ENCODE results near the gene RPRD2. TPM values are rescaled to one million over a fixed set of nuclear protein-coding genes. Genes with fewer than 3 reads are reported as not detected.
A peak's percentile ranks its signal among the peaks of the same experiment; 100 is the strongest.

Gene RPRD2
- total RNA-seq, 1 experiment from 2014 or later = 10.2 TPM

- DNase-seq (ENCODE audit: low spot score) = no peak
Measured at GRCh38 chr1:150514260-150514659, 150.3 kb downstream of the RPRD2 start.

- no peak for DNase-seq (ENCODE audit: low spot score)
Measured at GRCh38 chr1:150514913-150515327, 151.0 kb downstream of the RPRD2 start.

- peak; percentile 91 for DNase-seq (ENCODE audit: low spot score)
Measured at GRCh38 chr1:150515328-150516049, 151.5 kb downstream of the RPRD2 start, which contains the start of gene FALEC. Gene FALEC (plus strand): TSS chr1:150515752.

- no peak for DNase-seq (ENCODE audit: low spot score)
Measured at GRCh38 chr1:150516050-150516591, 152.2 kb downstream of the RPRD2 start.

DNA sequence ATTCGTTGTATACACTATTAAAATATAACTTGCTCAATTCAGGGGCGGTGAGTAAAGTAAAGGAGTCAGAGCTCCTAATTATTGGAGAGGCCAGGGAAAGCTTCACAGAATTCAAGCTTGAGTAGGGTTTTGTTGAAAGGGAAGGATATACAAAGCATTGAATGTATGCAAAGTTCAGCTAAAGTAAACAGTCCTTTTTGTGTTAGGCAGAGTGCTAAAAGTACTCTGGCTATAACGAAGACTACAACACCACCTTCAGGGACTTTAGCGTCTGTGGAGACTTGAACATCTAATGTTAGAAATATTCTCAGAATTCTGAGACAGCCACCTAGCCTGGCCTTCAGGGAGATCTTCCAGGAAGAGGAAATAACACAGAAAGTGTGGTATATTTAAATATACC lies 152.7 kb downstream of the RPRD2 start:
- no peak for DNase-seq (ENCODE audit: low spot score)

- DNase-seq (ENCODE audit: low spot score) = no peak
Measured at GRCh38 chr1:150521196-150521968, 157.4 kb downstream of the RPRD2 start.

- DNase-seq (ENCODE audit: low spot score) = no peak
Measured at GRCh38 chr1:150525348-150525747, 161.4 kb downstream of the RPRD2 start.

Other genes starting within 250 kb of the RPRD2 start
- 24.9 and 25.9 TPM in 2 replicates for gene PLEKHO1, start 214.2 kb upstream of the RPRD2 start, total RNA-seq (2014; rRNA removed; shearing (Covaris generic))
- gene ANP32E, start 128.0 kb upstream of the RPRD2 start, total RNA-seq (2014; rRNA removed; shearing (Covaris generic)) = 29.4 and 52.6 TPM in 2 replicates
- gene CA14, start 106.4 kb upstream of the RPRD2 start, total RNA-seq (2014; rRNA removed; shearing (Covaris generic)) = not detected in 2 replicates
- gene APH1A, start 95.1 kb upstream of the RPRD2 start, total RNA-seq (2014; rRNA removed; shearing (Covaris generic)) = 129 and 140 TPM in 2 replicates
- 4.4 and 6.7 TPM in 2 replicates for gene C1orf54, start 91.4 kb upstream of the RPRD2 start, total RNA-seq (2014; rRNA removed; shearing (Covaris generic))
- gene CIART, start 81.6 kb upstream of the RPRD2 start, total RNA-seq (2014; rRNA removed; shearing (Covaris generic)) = 8.6 and 15.6 TPM in 2 replicates
- gene MRPS21, start 70.3 kb upstream of the RPRD2 start, total RNA-seq (2014; rRNA removed; shearing (Covaris generic)) = 28.2 and 36.6 TPM in 2 replicates
- gene PRPF3, start 42.6 kb upstream of the RPRD2 start, total RNA-seq (2014; rRNA removed; shearing (Covaris generic)) = 29.2 and 32.3 TPM in 2 replicates
- 8.4 and 12.8 TPM in 2 replicates for gene TARS2, start 123.3 kb downstream of the RPRD2 start, total RNA-seq (2014; rRNA removed; shearing (Covaris generic))
- gene ECM1, start 144.0 kb downstream of the RPRD2 start, total RNA-seq (2014; rRNA removed; shearing (Covaris generic)) = 27.5 and 28.6 TPM in 2 replicates
- gene FALEC, start 151.6 kb downstream of the RPRD2 start, total RNA-seq (2014; rRNA removed; shearing (Covaris generic)) = not detected in 2 replicates
- 0.80 and 1.1 TPM in 2 replicates for gene ADAMTSL4, start 185.3 kb downstream of the RPRD2 start, total RNA-seq (2014; rRNA removed; shearing (Covaris generic))
- 95.2 and 98.6 TPM in 2 replicates for gene MCL1, start 215.5 kb downstream of the RPRD2 start, total RNA-seq (2014; rRNA removed; shearing (Covaris generic))